Measurements from ENCODE around the gene AGBL1. TPM values are rescaled to one million over a fixed set of nuclear protein-coding genes. Genes with fewer than 3 reads are reported as not detected.

The AGBL1 gene
- total RNA-seq, 6 experiments from 2014 or later = not detected

GRCh38 chr15:86657305-86657704, 577.6 kb downstream of the AGBL1 start:
- Histone ChIP-seq H3K4me1 (no peaks in the 10 kb centered on the region), H3K27ac (no peak overlapping the region), H3K9me3 (no peaks in the 10 kb centered on the region), H3K36me3 (no peaks in the 10 kb centered on the region), H3K4me3 (no peak overlapping the region), H3K27me3 (peaks cover 0 to 4% of the 10 kb centered on the region in 2 donors)
- 43% methylated on average over 2 of the region's 2 CpGs for WGBS (ENCODE audit: insufficient coverage, low coverage, low lambda C conversion rate, missing lambda C conversion rate)
- intact Hi-C loops (cut with DNase I) = no loop called here
- no peak for TF ChIP-seq CTCF (IDR thresholded peaks at IDR 0.05)
- TF ChIP-seq POLR2A (IDR thresholded peaks at IDR 0.05) = no peak
- ATAC-seq (no peak), DNase-seq (no peak)

- Histone ChIP-seq H3K4me1 (no peaks in the 10 kb centered on the region), H3K27me3 (no peaks in the 10 kb centered on the region), H3K9me3 (no peaks in the 10 kb centered on the region), H3K27ac (no peak overlapping the region), H3K4me3 (no peak overlapping the region), H3K36me3 (no peaks in the 10 kb centered on the region)
- no peak for DNase-seq
- 68% methylated on average over 5 of the region's 5 CpGs for WGBS (ENCODE audit: insufficient coverage, low coverage, low lambda C conversion rate, missing lambda C conversion rate)
- intact Hi-C loops (cut with DNase I) = no loop called here
- TF ChIP-seq CTCF (IDR thresholded peaks at IDR 0.05) (no peak), POLR2A (IDR thresholded peaks at IDR 0.05) (no peak)
- ATAC-seq = no peak
Measured at GRCh38 chr15:86659724-86660411, 580.2 kb downstream of the AGBL1 start.

GRCh38 chr15:86661580-86661979, 581.9 kb downstream of the AGBL1 start:
- intact Hi-C loops (cut with DNase I) = no loop called here
- Histone ChIP-seq H3K27me3 (no peaks in the 10 kb centered on the region), H3K4me3 (no peak overlapping the region), H3K4me1 (no peaks in the 10 kb centered on the region), H3K9me3 (no peaks in the 10 kb centered on the region), H3K27ac (no peak overlapping the region), H3K36me3 (no peaks in the 10 kb centered on the region)
- TF ChIP-seq POLR2A (IDR thresholded peaks at IDR 0.05) = no peak
- TF ChIP-seq CTCF (IDR thresholded peaks at IDR 0.05) = no peak
- ATAC-seq (no peak), DNase-seq (no peak)
- 60% methylated on average over 6 of the region's 7 CpGs for WGBS (ENCODE audit: insufficient coverage, low coverage, low lambda C conversion rate, missing lambda C conversion rate)

GRCh38 chr15:86663304-86663703, 583.6 kb downstream of the AGBL1 start:
- WGBS (ENCODE audit: insufficient coverage, low coverage, low lambda C conversion rate, missing lambda C conversion rate) = 7% methylated on average over 1 of the region's 1 CpG
- no peaks in the 10 kb centered on the region for H3K9me3 ChIP-seq
- TF ChIP-seq CTCF (IDR thresholded peaks at IDR 0.05) (no peak), POLR2A (IDR thresholded peaks at IDR 0.05) (no peak)
- H3K27me3 ChIP-seq = no peaks in the 10 kb centered on the region
- no peak overlapping the region for H3K27ac ChIP-seq
- no peak overlapping the region for H3K4me3 ChIP-seq
- DNase-seq (no peak), ATAC-seq (no peak)
- intact Hi-C loops (cut with DNase I) = no loop called here
- H3K36me3 ChIP-seq = no peaks in the 10 kb centered on the region
- no peaks in the 10 kb centered on the region for H3K4me1 ChIP-seq

Data from right lobe of liver (tissue), 6 donors.